ENCODE measurements around the gene SORCS3.

Gene SORCS3

DNA sequence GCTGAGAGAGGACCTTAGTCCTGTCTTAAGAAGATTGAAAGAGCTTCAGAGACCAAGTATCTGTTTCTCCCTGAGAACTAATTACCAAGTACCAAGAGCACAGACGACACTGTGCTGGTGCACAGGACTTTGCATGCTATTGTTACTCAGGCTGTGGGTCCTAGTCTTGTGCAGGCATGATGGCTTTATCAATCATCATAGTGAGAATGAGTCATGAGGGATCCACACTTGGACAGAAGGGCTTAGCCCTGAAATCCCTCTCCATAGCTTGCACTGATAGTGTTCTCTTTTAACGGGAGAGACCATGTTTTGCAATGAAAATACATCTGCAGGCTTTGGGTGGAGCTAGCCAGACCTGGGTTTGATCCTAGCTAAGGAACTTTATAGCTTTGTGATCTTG, 93.3 kb downstream of the SORCS3 start:
- H3K9me3 ChIP-seq (ENCODE audit: control insufficient read depth, insufficient read depth, low read length): no peaks in the 10 kb centered on the region
- no peak for DNase-seq (ENCODE audit: low read depth, low spot score)
- no peak overlapping the region for H3K4me3 ChIP-seq (ENCODE audit: low read length)
- no peaks in the 10 kb centered on the region for H3K4me1 ChIP-seq (ENCODE audit: control insufficient read depth, insufficient read depth, low read length)
- H3K27me3 ChIP-seq (ENCODE audit: control insufficient read depth, insufficient read depth, low read length): no peaks in the 10 kb centered on the region; the same call in 1 of the 2 replicates
- WGBS (ENCODE audit: insufficient coverage, insufficient read length): no CpG with 5 or more reads among the region's 2 CpGs
- no peaks in the 10 kb centered on the region for H3K36me3 ChIP-seq (ENCODE audit: control insufficient read depth, insufficient read depth, low read length)
- no peak overlapping the region for H3K27ac ChIP-seq (ENCODE audit: low read length)

DNA sequence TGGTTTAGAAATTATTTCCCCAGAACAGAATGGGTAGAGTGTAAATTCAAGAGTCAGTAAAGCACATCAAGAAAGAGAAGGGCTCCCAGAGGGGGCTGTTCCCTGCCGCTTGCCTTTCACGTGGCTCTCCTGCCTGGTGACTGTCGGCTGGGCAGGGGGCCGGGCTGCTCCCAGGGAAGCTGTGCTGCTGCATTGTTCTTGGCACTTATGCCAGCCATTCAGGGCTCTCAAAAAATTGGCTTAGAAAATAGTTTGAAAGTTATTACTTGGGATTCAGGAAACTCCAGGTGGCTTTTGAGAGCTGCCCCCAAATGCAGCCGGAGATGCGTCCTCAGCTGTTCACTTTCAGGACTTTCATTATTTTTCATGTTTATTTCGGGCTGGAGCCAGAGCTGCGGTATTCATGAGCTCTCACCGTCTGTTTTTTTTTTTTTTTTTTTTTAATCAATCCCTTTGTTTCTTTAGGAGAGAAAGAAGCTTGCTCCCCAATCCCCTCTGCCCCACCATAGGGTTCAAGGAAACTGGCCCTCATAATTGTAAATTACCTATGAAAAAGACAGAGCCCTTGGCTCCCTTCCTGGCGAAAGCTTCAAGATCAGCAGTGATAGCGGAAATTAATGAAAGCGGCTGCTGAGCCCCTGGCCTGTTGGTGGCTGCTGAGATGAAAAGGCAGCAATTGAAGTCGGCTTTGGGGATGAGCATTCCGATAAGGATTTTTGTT, 94.1 kb downstream of the SORCS3 start:
- Histone ChIP-seq H3K36me3 (ENCODE audit: control insufficient read depth, insufficient read depth, low read length) (no peaks in the 10 kb centered on the region), H3K4me1 (ENCODE audit: control insufficient read depth, insufficient read depth, low read length) (no peaks in the 10 kb centered on the region), H3K27me3 (ENCODE audit: control insufficient read depth, insufficient read depth, low read length) (no peaks in the 10 kb centered on the region; the same call in 1 of the 2 replicates), H3K4me3 (ENCODE audit: low read length) (no peak overlapping the region), H3K27ac (ENCODE audit: low read length) (no peak overlapping the region), H3K9me3 (ENCODE audit: control insufficient read depth, insufficient read depth, low read length) (no peaks in the 10 kb centered on the region)
- WGBS (ENCODE audit: insufficient coverage, insufficient read length): no CpG with 5 or more reads among the region's 14 CpGs
- DNase-seq (ENCODE audit: low read depth, low spot score): no peak

DNA sequence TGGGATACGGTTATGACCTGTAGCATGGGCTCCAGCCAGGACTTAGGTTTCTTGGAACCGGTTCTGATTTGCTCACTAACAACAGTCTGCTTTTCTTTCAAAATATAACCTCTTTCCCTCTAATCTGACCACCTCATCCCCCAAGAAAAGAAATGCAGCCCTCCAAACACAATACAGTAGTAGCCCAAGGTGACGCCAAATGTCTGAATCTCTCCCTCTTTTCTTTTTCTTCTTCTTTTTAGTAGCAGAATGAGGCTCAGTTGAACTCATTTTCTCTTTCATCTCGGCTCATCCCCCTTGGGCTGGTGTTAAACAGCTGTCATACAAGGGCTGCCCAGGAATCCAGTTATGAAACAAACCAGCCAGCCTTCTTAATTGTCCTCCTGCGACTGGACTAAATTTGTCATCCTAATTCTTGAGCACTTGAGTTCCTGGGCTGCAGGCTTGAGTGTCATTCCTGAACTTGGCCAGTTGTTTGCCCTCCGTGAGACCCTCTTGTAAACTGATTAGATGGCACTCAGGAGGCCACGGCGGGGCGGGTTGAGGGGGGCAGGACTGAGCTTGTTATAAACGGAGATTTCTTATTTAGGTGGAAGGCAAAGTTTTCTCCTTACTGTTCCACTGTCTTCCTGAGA, 94.8 kb downstream of the SORCS3 start:
- no peak for DNase-seq (ENCODE audit: low read depth, low spot score)
- H3K4me3 ChIP-seq (ENCODE audit: low read length): no peak overlapping the region
- no CpG with 5 or more reads among the region's 10 CpGs for WGBS (ENCODE audit: insufficient coverage, insufficient read length)

DNA sequence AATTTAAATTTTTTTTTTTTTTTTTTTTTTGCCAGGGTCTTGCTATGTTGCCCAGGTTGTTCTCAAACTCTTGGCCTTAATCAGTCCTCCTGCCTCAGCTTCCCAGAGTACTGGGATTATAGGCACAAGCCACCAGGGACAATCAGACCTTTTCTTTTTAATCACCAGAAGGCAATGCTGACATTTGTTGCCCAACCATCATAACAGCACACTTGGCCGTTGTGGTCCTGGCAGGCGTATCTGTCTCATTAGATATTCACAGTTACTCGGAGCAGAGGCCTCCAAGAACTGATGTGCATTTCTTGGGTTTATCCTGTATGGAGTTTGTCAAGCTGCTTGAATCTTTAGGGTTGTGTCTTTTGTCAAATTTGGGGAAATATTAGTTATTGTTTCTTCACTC, 100.0 kb downstream of the SORCS3 start:
- Histone ChIP-seq H3K27me3 (ENCODE audit: control insufficient read depth, insufficient read depth, low read length) (no peaks in the 10 kb centered on the region), H3K27ac (ENCODE audit: low read length) (no peak overlapping the region), H3K9me3 (ENCODE audit: control insufficient read depth, insufficient read depth, low read length) (no peaks in the 10 kb centered on the region), H3K4me1 (ENCODE audit: control insufficient read depth, insufficient read depth, low read length) (no peaks in the 10 kb centered on the region), H3K36me3 (ENCODE audit: control insufficient read depth, insufficient read depth, low read length) (no peaks in the 10 kb centered on the region), H3K4me3 (ENCODE audit: low read length) (no peak overlapping the region)
- DNase-seq (ENCODE audit: low read depth, low spot score): no peak
- WGBS (ENCODE audit: insufficient coverage, insufficient read length): no CpG with 5 or more reads among the region's 3 CpGs

More for the DNA sequence above, 94.8 kb downstream of the SORCS3 start:
- H3K4me1 ChIP-seq (ENCODE audit: control insufficient read depth, insufficient read depth, low read length): no peaks in the 10 kb centered on the region
- no peaks in the 10 kb centered on the region; the same call in 1 of the 2 replicates for H3K27me3 ChIP-seq (ENCODE audit: control insufficient read depth, insufficient read depth, low read length)
- no peaks in the 10 kb centered on the region for H3K36me3 ChIP-seq (ENCODE audit: control insufficient read depth, insufficient read depth, low read length)
- no peaks in the 10 kb centered on the region for H3K9me3 ChIP-seq (ENCODE audit: control insufficient read depth, insufficient read depth, low read length)
- H3K27ac ChIP-seq (ENCODE audit: low read length): no peak overlapping the region

DNA sequence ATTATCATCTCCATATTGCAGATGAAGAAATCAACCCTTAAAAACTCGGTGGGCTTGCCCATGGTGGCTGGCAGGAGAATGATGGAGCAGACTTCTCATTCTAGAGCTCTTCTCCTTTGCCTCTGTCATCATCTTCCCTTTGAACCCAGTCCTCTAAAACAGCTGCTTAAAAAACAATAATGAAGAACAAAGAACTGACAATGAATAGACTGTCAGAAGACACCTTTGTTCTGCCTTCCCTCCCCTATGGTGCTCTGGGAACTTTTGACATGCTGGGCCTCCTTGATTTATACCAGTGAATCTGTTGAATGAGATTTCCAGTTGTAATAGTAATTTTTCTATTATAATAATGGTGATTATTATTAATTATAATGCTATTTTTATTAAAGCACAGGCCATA, 103.0 kb downstream of the SORCS3 start:
- DNase-seq (ENCODE audit: low read depth, low spot score): no peak
- Histone ChIP-seq H3K4me1 (ENCODE audit: control insufficient read depth, insufficient read depth, low read length) (no peaks in the 10 kb centered on the region), H3K9me3 (ENCODE audit: control insufficient read depth, insufficient read depth, low read length) (no peaks in the 10 kb centered on the region), H3K27ac (ENCODE audit: low read length) (no peak overlapping the region), H3K4me3 (ENCODE audit: low read length) (no peak overlapping the region), H3K27me3 (ENCODE audit: control insufficient read depth, insufficient read depth, low read length) (no peaks in the 10 kb centered on the region), H3K36me3 (ENCODE audit: control insufficient read depth, insufficient read depth, low read length) (no peaks in the 10 kb centered on the region)
- whole genome bisulfite sequencing (ENCODE audit: insufficient coverage, insufficient read length): no CpG with 5 or more reads among the region's 1 CpG

DNA sequence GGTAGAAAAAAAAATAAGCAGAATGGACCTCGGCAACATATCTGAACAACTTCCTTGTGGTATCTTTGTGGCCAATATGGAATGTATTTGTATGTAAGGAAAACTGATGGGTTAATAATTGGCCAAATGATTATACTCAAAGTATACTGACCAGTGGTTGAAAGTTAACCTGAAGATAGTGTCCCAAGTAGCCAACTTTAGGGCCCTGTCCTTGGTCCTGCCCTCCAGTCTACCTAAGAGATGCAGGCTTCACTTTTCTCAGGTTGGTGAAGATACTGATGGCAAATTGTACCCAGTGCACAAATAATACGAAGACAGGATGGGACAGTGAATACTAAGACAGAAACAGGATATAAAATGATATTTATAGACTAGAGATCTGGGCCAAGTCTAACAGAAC, 109.2 kb downstream of the SORCS3 start:
- no peak overlapping the region for H3K27ac ChIP-seq (ENCODE audit: low read length)
- H3K27me3 ChIP-seq (ENCODE audit: control insufficient read depth, insufficient read depth, low read length): no peaks in the 10 kb centered on the region
- no peaks in the 10 kb centered on the region for H3K4me1 ChIP-seq (ENCODE audit: control insufficient read depth, insufficient read depth, low read length)
- no peaks in the 10 kb centered on the region for H3K36me3 ChIP-seq (ENCODE audit: control insufficient read depth, insufficient read depth, low read length)
- H3K9me3 ChIP-seq (ENCODE audit: control insufficient read depth, insufficient read depth, low read length): no peaks in the 10 kb centered on the region
- H3K4me3 ChIP-seq (ENCODE audit: low read length): no peak overlapping the region
- no peak for DNase-seq (ENCODE audit: low read depth, low spot score)
- no CpG with 5 or more reads among the region's 2 CpGs for WGBS (ENCODE audit: insufficient coverage, insufficient read length)

DNA sequence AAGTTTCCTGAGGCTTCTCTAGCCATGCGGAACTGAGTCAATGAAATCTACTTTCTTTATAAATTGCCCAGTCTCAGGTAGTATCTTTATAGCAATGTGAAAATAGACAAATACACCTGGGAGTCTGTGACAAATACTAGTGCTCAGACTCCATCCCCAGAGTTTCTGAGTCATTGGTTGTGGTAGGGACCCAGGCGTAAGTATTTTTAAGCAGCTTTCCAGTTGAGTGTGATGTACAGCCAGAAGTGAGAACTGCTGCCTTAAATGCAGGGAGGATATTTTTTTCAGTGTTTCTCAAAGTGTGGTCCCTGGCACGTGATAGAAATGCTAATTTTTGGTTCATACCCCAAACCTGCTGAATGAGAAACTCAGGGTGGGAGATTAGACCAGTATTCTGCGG, 121.7 kb downstream of the SORCS3 start:
- H3K27ac ChIP-seq (ENCODE audit: low read length): no peak overlapping the region
- WGBS (ENCODE audit: insufficient coverage, insufficient read length): no CpG with 5 or more reads among the region's 4 CpGs
- H3K9me3 ChIP-seq (ENCODE audit: control insufficient read depth, insufficient read depth, low read length): no peaks in the 10 kb centered on the region

DNA sequence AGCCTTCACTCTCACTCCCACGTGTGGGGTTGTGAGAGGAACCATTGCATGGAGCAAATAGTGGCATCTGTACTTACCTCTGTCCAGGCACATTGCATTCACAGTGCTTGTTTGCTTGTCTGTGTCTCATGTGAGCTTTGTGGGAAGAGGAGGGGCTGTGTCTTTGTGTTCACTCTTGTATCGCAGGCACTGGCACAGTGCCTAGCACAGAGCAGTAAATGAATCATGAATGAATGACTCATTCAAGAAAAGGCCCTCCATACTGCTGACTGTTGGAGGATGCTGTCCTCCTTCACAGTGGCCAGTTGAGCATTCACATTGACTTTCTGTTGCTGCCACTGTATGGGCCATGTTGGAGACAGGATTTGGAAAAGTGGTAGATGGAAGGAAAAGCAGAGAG, 125.3 kb downstream of the SORCS3 start:
- H3K27ac ChIP-seq (ENCODE audit: low read length): no peak overlapping the region
- H3K4me3 ChIP-seq (ENCODE audit: low read length): no peak overlapping the region
- H3K36me3 ChIP-seq (ENCODE audit: control insufficient read depth, insufficient read depth, low read length): no peaks in the 10 kb centered on the region
- WGBS (ENCODE audit: insufficient coverage, insufficient read length): no CpG with 5 or more reads among the region's 2 CpGs
- no peaks in the 10 kb centered on the region for H3K9me3 ChIP-seq (ENCODE audit: control insufficient read depth, insufficient read depth, low read length)
- H3K27me3 ChIP-seq (ENCODE audit: control insufficient read depth, insufficient read depth, low read length): no peaks in the 10 kb centered on the region
- DNase-seq (ENCODE audit: low read depth, low spot score): no peak
- H3K4me1 ChIP-seq (ENCODE audit: control insufficient read depth, insufficient read depth, low read length): no peaks in the 10 kb centered on the region; the same call in 1 of the 2 replicates

More for the DNA sequence above, 121.7 kb downstream of the SORCS3 start:
- no peak overlapping the region for H3K4me3 ChIP-seq (ENCODE audit: low read length)
- no peaks in the 10 kb centered on the region; the same call in 1 of the 2 replicates for H3K4me1 ChIP-seq (ENCODE audit: control insufficient read depth, insufficient read depth, low read length)
- H3K36me3 ChIP-seq (ENCODE audit: control insufficient read depth, insufficient read depth, low read length): no peaks in the 10 kb centered on the region
- no peaks in the 10 kb centered on the region for H3K27me3 ChIP-seq (ENCODE audit: control insufficient read depth, insufficient read depth, low read length)
- DNase-seq (ENCODE audit: low read depth, low spot score): no peak

DNA sequence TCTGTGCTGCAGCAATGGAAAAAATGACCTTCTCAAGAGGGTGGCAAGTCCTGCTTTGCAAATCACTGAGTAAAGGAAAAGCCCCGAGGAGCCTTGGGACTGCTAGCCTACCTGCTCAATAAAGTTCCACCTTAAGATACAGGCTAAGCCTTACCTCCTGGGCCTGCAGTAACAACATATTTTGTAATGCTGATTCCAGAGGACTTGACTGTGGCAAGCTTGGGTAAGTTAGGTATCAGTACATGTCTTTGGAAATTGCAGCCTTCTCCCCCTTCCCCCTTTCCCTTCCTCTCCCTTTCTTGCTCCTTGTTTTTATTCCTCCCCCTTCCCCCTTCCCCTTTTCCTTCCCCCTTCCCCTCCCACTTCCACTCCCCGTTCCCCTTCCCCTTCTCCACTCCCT, 126.2 kb downstream of the SORCS3 start:
- Histone ChIP-seq H3K4me1 (ENCODE audit: control insufficient read depth, insufficient read depth, low read length) (no peaks in the 10 kb centered on the region; the same call in 1 of the 2 replicates), H3K27ac (ENCODE audit: low read length) (no peak overlapping the region), H3K36me3 (ENCODE audit: control insufficient read depth, insufficient read depth, low read length) (no peaks in the 10 kb centered on the region), H3K9me3 (ENCODE audit: control insufficient read depth, insufficient read depth, low read length) (no peaks in the 10 kb centered on the region), H3K27me3 (ENCODE audit: control insufficient read depth, insufficient read depth, low read length) (no peaks in the 10 kb centered on the region), H3K4me3 (ENCODE audit: low read length) (no peak overlapping the region)
- no peak for DNase-seq (ENCODE audit: low read depth, low spot score)
- 100% methylated on average over 1 of the region's 2 CpGs for WGBS (ENCODE audit: insufficient coverage, insufficient read length)

DNA sequence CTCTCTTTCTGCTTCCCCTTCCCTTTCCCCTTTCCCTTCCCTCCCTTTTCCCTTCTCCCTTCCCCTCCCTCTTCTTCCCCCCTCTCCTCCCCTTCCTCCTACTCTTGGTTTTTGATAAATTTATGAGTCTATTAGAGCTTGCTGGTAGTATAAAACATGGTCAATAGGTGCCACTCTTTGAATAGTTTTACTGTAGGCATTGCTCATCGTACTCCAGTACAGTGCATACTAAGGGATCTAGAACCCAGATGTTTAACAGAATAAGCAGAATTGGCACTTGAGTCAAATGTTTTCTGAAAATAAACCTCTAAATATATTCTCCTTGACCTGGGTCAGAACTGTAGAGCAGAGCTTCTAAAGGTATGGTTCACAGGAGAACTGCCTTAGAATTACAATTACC, 126.7 kb downstream of the SORCS3 start:
- Histone ChIP-seq H3K4me3 (ENCODE audit: low read length) (no peak overlapping the region), H3K4me1 (ENCODE audit: control insufficient read depth, insufficient read depth, low read length) (no peaks in the 10 kb centered on the region; the same call in 1 of the 2 replicates), H3K27me3 (ENCODE audit: control insufficient read depth, insufficient read depth, low read length) (no peaks in the 10 kb centered on the region), H3K27ac (ENCODE audit: low read length) (no peak overlapping the region), H3K36me3 (ENCODE audit: control insufficient read depth, insufficient read depth, low read length) (no peaks in the 10 kb centered on the region), H3K9me3 (ENCODE audit: control insufficient read depth, insufficient read depth, low read length) (no peaks in the 10 kb centered on the region)
- WGBS (ENCODE audit: insufficient coverage, insufficient read length): no CpG with 5 or more reads among the region's 1 CpG
- DNase-seq (ENCODE audit: low read depth, low spot score): no peak
